Astrocyte of the spinal cord (primary cell): Measurements from ENCODE around the gene CNKSR3.

ENCODE experiments used
- DNase-seq: peaks from one replicate; pipeline ENCODE4 v3.0.0; 2011; ENCODE audit warnings: low read depth, low spot score
- H3K4me3 ChIP-seq: 2 replicates; pipeline ENCODE4 v1.5.1; 2011; ENCODE audit warnings: low read depth, mild to moderate bottlenecking, low read length, moderate library complexity
- in situ Hi-C: cut with HindIII; loops from 2 replicates; pipeline ENCODE4 v1.10.0; 2017; ENCODE audit warnings: low sequenced_read_pairs
- TF ChIP-seq, protein P1 (sequence below): IDR thresholded peaks from 2 replicates; pipeline ENCODE4 v1.5.1; 2012; ENCODE audit warnings: low read depth, mild to moderate bottlenecking, low read length, inconsistent platforms

The CNKSR3 gene

GRCh38 chr6:154498340-154498934, 12.0 kb downstream of the CNKSR3 start:
- no peak for DNase-seq
- in situ Hi-C loops: no loop called here
- TF ChIP-seq, protein P1, sequence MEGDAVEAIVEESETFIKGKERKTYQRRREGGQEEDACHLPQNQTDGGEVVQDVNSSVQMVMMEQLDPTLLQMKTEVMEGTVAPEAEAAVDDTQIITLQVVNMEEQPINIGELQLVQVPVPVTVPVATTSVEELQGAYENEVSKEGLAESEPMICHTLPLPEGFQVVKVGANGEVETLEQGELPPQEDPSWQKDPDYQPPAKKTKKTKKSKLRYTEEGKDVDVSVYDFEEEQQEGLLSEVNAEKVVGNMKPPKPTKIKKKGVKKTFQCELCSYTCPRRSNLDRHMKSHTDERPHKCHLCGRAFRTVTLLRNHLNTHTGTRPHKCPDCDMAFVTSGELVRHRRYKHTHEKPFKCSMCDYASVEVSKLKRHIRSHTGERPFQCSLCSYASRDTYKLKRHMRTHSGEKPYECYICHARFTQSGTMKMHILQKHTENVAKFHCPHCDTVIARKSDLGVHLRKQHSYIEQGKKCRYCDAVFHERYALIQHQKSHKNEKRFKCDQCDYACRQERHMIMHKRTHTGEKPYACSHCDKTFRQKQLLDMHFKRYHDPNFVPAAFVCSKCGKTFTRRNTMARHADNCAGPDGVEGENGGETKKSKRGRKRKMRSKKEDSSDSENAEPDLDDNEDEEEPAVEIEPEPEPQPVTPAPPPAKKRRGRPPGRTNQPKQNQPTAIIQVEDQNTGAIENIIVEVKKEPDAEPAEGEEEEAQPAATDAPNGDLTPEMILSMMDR: no peak
- H3K4me3 ChIP-seq: no peak overlapping the region

DNA sequence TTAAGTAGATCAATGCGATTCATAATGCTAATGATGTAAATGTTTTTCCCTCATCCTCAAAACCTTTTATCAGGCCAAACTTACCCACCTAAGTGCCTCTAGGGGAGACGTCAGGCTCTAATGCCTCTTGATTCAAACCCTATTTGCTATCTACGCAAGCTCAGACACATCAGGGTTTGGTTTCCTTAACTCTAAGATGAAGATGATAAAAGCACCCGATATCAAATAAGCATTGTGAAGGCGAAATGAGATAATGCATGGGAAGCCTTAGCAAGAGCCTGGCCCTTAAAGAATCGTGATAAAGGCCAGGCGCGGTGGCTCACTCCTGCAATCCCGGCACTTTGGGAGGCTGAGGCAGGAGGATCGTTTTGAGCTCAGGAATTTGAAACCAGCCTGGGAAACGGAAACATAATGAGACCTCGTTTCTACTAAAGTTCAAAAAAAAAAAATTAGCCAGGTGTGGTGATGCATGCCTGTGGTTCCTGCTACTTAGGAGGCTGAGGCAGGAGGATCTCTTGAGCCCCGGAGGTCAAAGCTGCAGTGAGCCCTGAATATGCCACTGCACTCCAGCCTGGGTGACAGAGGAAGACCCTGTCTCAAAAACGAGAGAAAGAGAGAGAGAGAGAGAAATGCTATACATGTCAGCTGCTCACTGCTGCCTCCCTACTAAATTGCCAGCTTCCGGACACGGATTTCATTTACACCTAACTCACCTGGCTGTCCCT, 13.5 kb downstream of the CNKSR3 start:
- TF ChIP-seq, protein P1: no peak
- no peak for DNase-seq
- in situ Hi-C loops: no loop called here
- H3K4me3 ChIP-seq: no peak overlapping the region

- TF ChIP-seq, protein P1: no peak
- no peak overlapping the region for H3K4me3 ChIP-seq
- in situ Hi-C loops: no loop called here
- no peak for DNase-seq
Measured at GRCh38 chr6:154496186-154496585, 14.3 kb downstream of the CNKSR3 start.

DNA sequence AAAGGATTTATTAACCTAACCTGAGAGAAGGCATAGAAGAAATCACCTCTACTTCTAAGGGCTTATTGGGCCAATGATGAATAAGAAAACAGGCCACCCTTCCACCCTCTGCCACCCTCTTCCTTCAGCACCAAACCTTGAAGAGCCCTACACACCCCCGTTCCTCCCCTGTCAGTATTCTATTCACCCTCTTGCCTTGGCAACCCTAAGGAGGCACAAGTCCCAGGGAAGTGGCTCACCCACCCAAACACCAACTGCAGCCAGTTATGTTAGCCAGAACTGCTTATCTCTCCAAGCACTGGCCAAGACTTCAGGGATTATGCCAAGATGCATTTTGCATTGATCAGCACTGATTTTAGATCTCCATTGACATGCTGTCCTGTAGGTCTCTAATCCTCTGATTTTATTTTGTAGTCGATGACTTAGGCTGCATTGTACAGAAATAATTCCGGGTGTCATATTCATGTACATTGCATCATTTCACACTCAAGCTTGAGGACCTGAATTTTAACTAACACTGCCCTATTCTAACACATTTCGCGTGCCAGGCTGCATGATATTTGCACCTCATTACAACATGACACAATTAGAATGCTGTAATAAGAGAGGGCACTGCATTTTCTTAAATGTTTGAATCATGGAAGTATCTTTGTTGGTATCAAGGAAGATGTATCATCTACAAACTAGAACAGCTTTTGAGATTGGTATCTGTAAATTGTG, 15.7 kb downstream of the CNKSR3 start:
- in situ Hi-C loops: no loop called here
- no peak for DNase-seq
- TF ChIP-seq, protein P1: no peak
- H3K4me3 ChIP-seq: no peak overlapping the region

GRCh38 chr6:154491567-154492470, 18.7 kb downstream of the CNKSR3 start:
- TF ChIP-seq, protein P1: no peak
- in situ Hi-C loops: no loop called here
- no peak for DNase-seq
- H3K4me3 ChIP-seq: no peak overlapping the region

GRCh38 chr6:154489822-154490221, 20.7 kb downstream of the CNKSR3 start:
- in situ Hi-C loops: no loop called here
- no peak overlapping the region for H3K4me3 ChIP-seq
- DNase-seq: no peak
- TF ChIP-seq, protein P1: no peak
